Stomach smooth muscle (tissue), 2 donors: ENCODE measurements around the gene VKORC1.

Experiments
- H3K27ac ChIP-seq: one replicate; pipeline ENCODE4 v1.7.0; 2013; ENCODE audit warnings: mild to moderate bottlenecking, low read length, inconsistent platforms
- H3K27me3 ChIP-seq, 2 donors: one replicate each; pipeline ENCODE4 v1.7.0; 2013; ENCODE audit warnings: low read length in 2 of 2; ENCODE audit not compliant: insufficient read depth in 2 of 2, control insufficient read depth in 1 of 2
- H3K36me3 ChIP-seq, 2 donors: one replicate each; pipeline ENCODE4 v1.7.0; 2013; ENCODE audit warnings: low read length in 2 of 2; ENCODE audit not compliant: control insufficient read depth in 2 of 2, insufficient read depth in 2 of 2
- H3K4me1 ChIP-seq: one replicate; pipeline ENCODE4 v1.7.0; 2013; ENCODE audit warnings: low read length; ENCODE audit not compliant: control insufficient read depth, insufficient read depth
- H3K4me3 ChIP-seq, 2 donors: one replicate each; pipeline ENCODE4 v1.7.0; 2013; ENCODE audit warnings: low read length in 2 of 2
- H3K9ac ChIP-seq, 2 donors: one replicate each; pipeline ENCODE4 v1.7.0; 2013; ENCODE audit warnings: low read length in 2 of 2, mild to moderate bottlenecking in 1 of 2
- H3K9me3 ChIP-seq, 2 donors: one replicate each; pipeline ENCODE4 v1.7.0; 2013; ENCODE audit warnings: low read length in 2 of 2; ENCODE audit not compliant: control insufficient read depth in 2 of 2
- donor health status: healthy.
- donor health status: Pancreatic carcinoma.

The VKORC1 gene

GRCh38 chr16:31129568-31130335 is 35.2 kb upstream of the VKORC1 start:
- Histone ChIP-seq H3K27me3 (peaks cover 0 to under 1% of the 10 kb centered on the region in 2 donors), H3K36me3 (peaks cover 39 to 47% of the 10 kb centered on the region in 2 donors), H3K4me1 (peaks cover 6% of the 10 kb centered on the region)

GRCh38 chr16:31128711-31129567 is 34.3 kb upstream of the VKORC1 start:
- H3K4me1 ChIP-seq = peaks cover 6% of the 10 kb centered on the region
- H3K4me3 ChIP-seq = no peak overlapping the region
- H3K27ac ChIP-seq = no peak overlapping the region
- no peaks in the 10 kb centered on the region for H3K9me3 ChIP-seq
- peak overlapping the region in 1 of 2 donors; percentile 13 for H3K9ac ChIP-seq
- H3K27me3 ChIP-seq = no peaks in the 10 kb centered on the region
- peaks cover 43 to 49% of the 10 kb centered on the region in 2 donors for H3K36me3 ChIP-seq

More at GRCh38 chr16:31129568-31130335, 35.2 kb upstream of the VKORC1 start:
- H3K4me3 ChIP-seq = no peak overlapping the region
- H3K9ac ChIP-seq = peak overlapping the region in 1 of 2 donors; percentile 13
- no peak overlapping the region for H3K27ac ChIP-seq
- no peaks in the 10 kb centered on the region for H3K9me3 ChIP-seq

GRCh38 chr16:31127182-31127581 is 32.6 kb upstream of the VKORC1 start:
- no peak overlapping the region for H3K4me3 ChIP-seq
- no peak overlapping the region for H3K27ac ChIP-seq
- no peaks in the 10 kb centered on the region for H3K9me3 ChIP-seq
- peaks cover 46 to 51% of the 10 kb centered on the region in 2 donors for H3K36me3 ChIP-seq
- H3K9ac ChIP-seq = no peak overlapping the region
- peaks cover 6% of the 10 kb centered on the region for H3K4me1 ChIP-seq
- no peaks in the 10 kb centered on the region for H3K27me3 ChIP-seq

GRCh38 chr16:31125844-31126243 is 31.2 kb upstream of the VKORC1 start:
- Histone ChIP-seq H3K27ac (no peak overlapping the region), H3K4me1 (peaks cover 6% of the 10 kb centered on the region), H3K9ac (no peak overlapping the region), H3K27me3 (no peaks in the 10 kb centered on the region), H3K9me3 (no peaks in the 10 kb centered on the region), H3K4me3 (no peak overlapping the region), H3K36me3 (peaks cover 47 to 51% of the 10 kb centered on the region in 2 donors)

GRCh38 chr16:31120129-31120528 is 25.5 kb upstream of the VKORC1 start:
- peaks cover 28 to 31% of the 10 kb centered on the region in 2 donors for H3K36me3 ChIP-seq
- H3K9ac ChIP-seq = no peak overlapping the region
- H3K4me3 ChIP-seq = no peak overlapping the region
- H3K27ac ChIP-seq = peak overlapping the region; percentile 41
- H3K27me3 ChIP-seq = no peaks in the 10 kb centered on the region
- H3K4me1 ChIP-seq = peaks cover 14% of the 10 kb centered on the region
- H3K9me3 ChIP-seq = no peaks in the 10 kb centered on the region

- Histone ChIP-seq H3K4me1 (peaks cover 14% of the 10 kb centered on the region), H3K27me3 (no peaks in the 10 kb centered on the region), H3K36me3 (peaks cover 24 to 27% of the 10 kb centered on the region in 2 donors), H3K9me3 (no peaks in the 10 kb centered on the region), H3K27ac (peak overlapping the region; percentile 98), H3K4me3 (peak overlapping the region; percentile 78 to 84), H3K9ac (peak overlapping the region; percentile 92 to 98)
Measured at GRCh38 chr16:31118223-31119155, 23.9 kb upstream of the VKORC1 start.

GRCh38 chr16:31117384-31118222 is 23.0 kb upstream of the VKORC1 start, which contains the start of gene KAT8:
Gene KAT8 (plus strand): TSS chr16:31117664. CDS start chr16:31117682, 18 bp downstream.
- Histone ChIP-seq H3K36me3 (peaks cover 24 to 29% of the 10 kb centered on the region in 2 donors), H3K27ac (peak within 1 kb of the TSS; percentile 98), H3K9me3 (no peaks in the 10 kb centered on the region), H3K9ac (peak within 1 kb of the TSS; percentile 92 to 98), H3K27me3 (no peaks in the 10 kb centered on the region), H3K4me1 (peaks cover 14% of the 10 kb centered on the region), H3K4me3 (peak within 1 kb of the TSS; percentile 78 to 84)

GRCh38 chr16:31114468-31114867 is 19.9 kb upstream of the VKORC1 start:
- Histone ChIP-seq H3K4me3 (no peak overlapping the region), H3K9ac (no peak overlapping the region), H3K27ac (no peak overlapping the region), H3K4me1 (peaks cover 20% of the 10 kb centered on the region), H3K36me3 (peaks cover 21 to 26% of the 10 kb centered on the region in 2 donors), H3K27me3 (no peaks in the 10 kb centered on the region), H3K9me3 (no peaks in the 10 kb centered on the region)

GRCh38 chr16:31113121-31114120 is 18.8 kb upstream of the VKORC1 start:
- no peak overlapping the region for H3K9ac ChIP-seq
- peak overlapping the region in 1 of 2 donors; percentile 3 for H3K4me3 ChIP-seq
- no peaks in the 10 kb centered on the region for H3K9me3 ChIP-seq
- H3K4me1 ChIP-seq = peaks cover 23% of the 10 kb centered on the region
- H3K27ac ChIP-seq = no peak overlapping the region
- H3K36me3 ChIP-seq = peaks cover 18 to 26% of the 10 kb centered on the region in 2 donors
- H3K27me3 ChIP-seq = no peaks in the 10 kb centered on the region
